Keratinocyte (primary cell): ENCODE data around the gene CNTNAP2. TPM values are rescaled to one million over a fixed set of nuclear protein-coding genes. Genes with fewer than 3 reads are reported as not detected.

Experiments used
- DNase-seq: peaks from one replicate; pipeline ENCODE4 v3.0.0-alpha.2; 2011; ENCODE audit warnings: low read depth, missing footprints, low spot score
- FAIRE-seq: peaks from 2 replicates; lab custom pipeline; 2011; peaks lifted over from hg19 to GRCh38; lab: Jason Lieb, UNC
- H2AFZ ChIP-seq: 2 replicates; pipeline ENCODE4 v1.6.0; 2012; ENCODE audit warnings: low read length, control low read depth, inconsistent platforms; ENCODE audit not compliant: control insufficient read depth
- H3K27ac ChIP-seq: 2 replicates; pipeline ENCODE4 v1.5.1; 2011; ENCODE audit warnings: low read length; ENCODE audit not compliant: control insufficient read depth, insufficient read depth
- H3K27me3 ChIP-seq: 3 replicates; pipeline ENCODE4 v1.6.0; 2011; ENCODE audit warnings: low read length; ENCODE audit not compliant: control insufficient read depth, insufficient read depth; ENCODE audit errors: extremely low read depth
- H3K36me3 ChIP-seq, 2 experiments: 2 replicates in 1 of 2; 3 replicates in 1 of 2; pipeline ENCODE4 v1.5.1; 2011; ENCODE audit warnings: low read length in 2 of 2, mild to moderate bottlenecking in 1 of 2; ENCODE audit not compliant: control insufficient read depth in 2 of 2, insufficient read depth in 2 of 2; ENCODE audit errors: extremely low read depth in 1 of 2
- H3K4me1 ChIP-seq: 3 replicates; pipeline ENCODE4 v1.5.1; 2011; ENCODE audit warnings: low read length; ENCODE audit not compliant: control insufficient read depth, insufficient read depth; ENCODE audit errors: extremely low read depth
- H3K4me2 ChIP-seq: 3 replicates; pipeline ENCODE4 v1.6.0; 2011; ENCODE audit warnings: low read depth, low read length; ENCODE audit not compliant: control insufficient read depth, insufficient read depth; ENCODE audit errors: extremely low read depth
- H3K4me3 ChIP-seq, 3 experiments: fragments of 200-600 bp in 1 of 3; sonication (generic) in 1 of 3; 2 replicates in 2 of 3; 3 replicates in 1 of 3; pipeline ENCODE4 v1.5.1; 2011 to 2016; ENCODE audit warnings: low read length in 3 of 3, mild to moderate bottlenecking in 3 of 3, control low read depth in 2 of 3, inconsistent platforms in 1 of 3, low read depth in 1 of 3, mixed read lengths in 1 of 3, mixed run types in 1 of 3, moderate library complexity in 1 of 3; ENCODE audit not compliant: control insufficient read depth in 2 of 3, insufficient read depth in 2 of 3; ENCODE audit errors: extremely low read depth in 1 of 3
- H3K79me2 ChIP-seq: 2 replicates; pipeline ENCODE4 v1.6.0; 2012; ENCODE audit warnings: low read length; ENCODE audit not compliant: control insufficient read depth, insufficient read depth
- H3K9ac ChIP-seq: 3 replicates; pipeline ENCODE4 v1.6.0; 2011; ENCODE audit warnings: low read length; ENCODE audit not compliant: control insufficient read depth, insufficient read depth; ENCODE audit errors: extremely low read depth
- H3K9me1 ChIP-seq: 3 replicates; pipeline ENCODE4 v1.6.0; 2011; ENCODE audit warnings: low read length; ENCODE audit not compliant: control insufficient read depth, insufficient read depth; ENCODE audit errors: extremely low read depth
- H3K9me3 ChIP-seq: 2 replicates; pipeline ENCODE4 v1.5.1; 2012; ENCODE audit warnings: low read depth, low read length; ENCODE audit not compliant: control insufficient read depth
- H4K20me1 ChIP-seq: 3 replicates; pipeline ENCODE4 v1.6.0; 2011; ENCODE audit warnings: low read length; ENCODE audit not compliant: control insufficient read depth, insufficient read depth; ENCODE audit errors: extremely low read depth
- CTCF ChIP-seq, 3 experiments: IDR thresholded peaks in 1 of 3; conservative IDR thresholded peaks in 1 of 3; optimal IDR thresholded peaks in 1 of 3; 2 replicates in 2 of 3; 3 replicates in 1 of 3; pipeline versions ENCODE3 to v1.5.1; 2011; ENCODE audit warnings: low read length in 3 of 3, mild to moderate bottlenecking in 3 of 3, moderate library complexity in 2 of 3, control low read depth in 1 of 3, inconsistent platforms in 1 of 3; ENCODE audit not compliant: insufficient read depth in 2 of 3; ENCODE audit errors: extremely low read depth in 1 of 3
- EZH2 ChIP-seq: IDR thresholded peaks from one replicate; pipeline ENCODE4 v1.6.1; 2012; ENCODE audit warnings: inconsistent platforms, mild to moderate bottlenecking, low read length, moderate library complexity
- dilution Hi-C: fragments of 300-500 bp; cut with MboI; formaldehyde crosslinking; loops from one replicate; pipeline ENCODE4 v1.7.0; 2020; ENCODE audit warnings: low sequenced_read_pairs; ENCODE audit not compliant: extremely low pct_ligation_motif_present
- polyA plus RNA-seq, 5 experiments: library from polyadenylated mRNA; depleted of rRNA in 3 of 5; stranded (reverse) in 3 of 5; stranded (forward) in 1 of 5; unstranded in 1 of 5; fragments of >200 nt; gene quantifications; 1 replicate in 1 of 5; 2 replicates in 3 of 5; 3 replicates in 1 of 5; pipeline versions ENCODE4 v1.2.1 to v1.2.3, GENCODE V29; 2011 to 2012; ENCODE audit warnings: missing spikeins in 2 of 5, low read depth in 1 of 5, low replicate concordance in 1 of 5

CNTNAP2 gene
- polyA plus RNA-seq, 1 donor (not counting 4 experiments of a cell fraction or from before 2014, with no cell fraction given), result 1.4 TPM

- H3K9me1 ChIP-seq, result no peaks in the 10 kb centered on the region
- no peaks in the 10 kb centered on the region for H3K4me1 ChIP-seq
- H3K27me3 ChIP-seq, result no peaks in the 10 kb centered on the region
- H3K4me3 ChIP-seq, result no peak overlapping the region
- dilution Hi-C loops, result no loop called here
- DNase-seq (no peak), FAIRE-seq (no peak)
- H2AFZ ChIP-seq, result no peak overlapping the region
- no peak overlapping the region for H3K9ac ChIP-seq
- H4K20me1 ChIP-seq, result no peaks in the 10 kb centered on the region
- H3K4me2 ChIP-seq, result no peak overlapping the region
- TF ChIP-seq CTCF (optimal IDR thresholded peaks at IDR 0.05 in 1 of 3, IDR thresholded peaks at IDR 0.05 in 1 of 3, conservative IDR thresholded peaks at IDR 0.05 in 1 of 3; ENCODE audit: extremely low read depth in 1 of 3, insufficient read depth in 2 of 3, low read length in 3 of 3) (no peak), EZH2 (no peak)
- H3K79me2 ChIP-seq, result no peaks in the 10 kb centered on the region
- H3K27ac ChIP-seq, result no peak overlapping the region
- H3K36me3 ChIP-seq, result no peaks in the 10 kb centered on the region
- H3K9me3 ChIP-seq, result no peaks in the 10 kb centered on the region
Measured at GRCh38 chr7:147363101-147363500, 1246.5 kb downstream of the CNTNAP2 start.

- H3K9me3 ChIP-seq, result no peaks in the 10 kb centered on the region
- TF ChIP-seq CTCF (optimal IDR thresholded peaks at IDR 0.05 in 1 of 3, IDR thresholded peaks at IDR 0.05 in 1 of 3, conservative IDR thresholded peaks at IDR 0.05 in 1 of 3; ENCODE audit: extremely low read depth in 1 of 3, insufficient read depth in 2 of 3, low read length in 3 of 3) (no peak), EZH2 (no peak)
- H3K79me2 ChIP-seq, result no peaks in the 10 kb centered on the region
- no peaks in the 10 kb centered on the region for H3K27me3 ChIP-seq
- no peak overlapping the region for H3K4me3 ChIP-seq
- H3K4me1 ChIP-seq, result no peaks in the 10 kb centered on the region
- DNase-seq (no peak), FAIRE-seq (no peak)
- H3K9ac ChIP-seq, result no peak overlapping the region
- dilution Hi-C loops, result no loop called here
- H3K27ac ChIP-seq, result no peak overlapping the region
- no peaks in the 10 kb centered on the region for H4K20me1 ChIP-seq
- H2AFZ ChIP-seq, result no peak overlapping the region
- H3K4me2 ChIP-seq, result no peak overlapping the region
- no peaks in the 10 kb centered on the region for H3K36me3 ChIP-seq
- no peaks in the 10 kb centered on the region for H3K9me1 ChIP-seq
Measured at GRCh38 chr7:147376192-147376591, 1259.6 kb downstream of the CNTNAP2 start.
